HUES48 (cell line): ENCODE results near the gene APOL1.
"Not testable (repeated sequence)": the region's sequence is repeated elsewhere in the genome, so short reads cannot be mapped to it uniquely, and the experiment has no call there.

ENCODE experiments used
- H3K27ac ChIP-seq: one replicate; pipeline ENCODE4 v1.7.0; 2013; ENCODE audit warnings: low read depth, low read length, inconsistent platforms
- H3K27me3 ChIP-seq: 2 replicates; pipeline ENCODE4 v1.6.1; 2013; ENCODE audit warnings: mild to moderate bottlenecking, low read length; ENCODE audit not compliant: control insufficient read depth, insufficient read depth
- H3K36me3 ChIP-seq: 2 replicates; pipeline ENCODE4 v1.6.1; 2013; ENCODE audit warnings: low read length; ENCODE audit not compliant: control insufficient read depth, insufficient read depth
- H3K4me1 ChIP-seq: 2 replicates; pipeline ENCODE4 v1.6.1; 2013; ENCODE audit warnings: mild to moderate bottlenecking, low read length; ENCODE audit not compliant: control insufficient read depth, insufficient read depth
- H3K4me3 ChIP-seq: 2 replicates; pipeline ENCODE4 v1.5.1; 2013; ENCODE audit warnings: mild to moderate bottlenecking, low read depth, low read length
- H3K9ac ChIP-seq: 2 replicates; pipeline ENCODE4 v1.6.1; 2013; ENCODE audit warnings: mild to moderate bottlenecking, low read depth, low read length, moderate library complexity
- H3K9me3 ChIP-seq: 2 replicates; pipeline ENCODE4 v1.6.1; 2013; ENCODE audit warnings: low read length; ENCODE audit not compliant: control insufficient read depth, insufficient read depth

APOL1 gene

DNA sequence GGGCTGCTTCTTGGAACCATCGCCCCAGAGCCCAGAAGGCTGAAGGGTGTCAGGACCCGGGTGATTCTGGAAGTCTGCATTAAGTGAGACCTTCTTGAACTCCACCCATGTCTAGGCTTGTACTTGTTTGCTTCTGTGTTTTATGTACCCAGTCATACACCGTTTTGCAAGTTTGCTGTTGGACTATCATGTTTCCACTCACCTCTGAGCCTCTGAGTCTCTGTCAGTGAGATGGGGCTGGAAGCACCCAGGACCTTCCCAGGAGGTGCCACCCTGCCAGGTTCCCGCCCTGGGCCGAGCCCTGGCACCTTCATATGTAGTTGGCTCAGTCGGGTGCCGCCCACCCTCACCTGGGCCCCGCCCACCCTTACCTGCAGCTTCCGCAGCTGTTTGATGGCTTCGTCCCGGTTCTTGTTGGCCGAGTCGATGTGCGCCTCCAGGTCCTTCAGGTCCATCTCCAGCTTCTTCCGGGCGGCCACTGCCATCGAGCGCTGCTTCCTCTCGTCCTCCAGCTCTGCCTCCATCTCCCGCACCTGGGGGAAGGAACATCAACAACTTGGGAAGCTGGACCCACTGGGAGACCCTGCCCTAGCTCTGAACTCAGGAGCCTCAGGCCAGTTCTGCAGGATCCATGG, 35.1 kb downstream of the APOL1 start:
- Histone ChIP-seq H3K4me3 (no peak overlapping the region), H3K36me3 (peaks cover 83% of the 10 kb centered on the region), H3K9ac (no peak overlapping the region), H3K27me3 (no peaks in the 10 kb centered on the region), H3K4me1 (peaks cover 4% of the 10 kb centered on the region; the same call in 1 of the 2 replicates), H3K27ac (no peak overlapping the region), H3K9me3 (no peaks in the 10 kb centered on the region)

DNA sequence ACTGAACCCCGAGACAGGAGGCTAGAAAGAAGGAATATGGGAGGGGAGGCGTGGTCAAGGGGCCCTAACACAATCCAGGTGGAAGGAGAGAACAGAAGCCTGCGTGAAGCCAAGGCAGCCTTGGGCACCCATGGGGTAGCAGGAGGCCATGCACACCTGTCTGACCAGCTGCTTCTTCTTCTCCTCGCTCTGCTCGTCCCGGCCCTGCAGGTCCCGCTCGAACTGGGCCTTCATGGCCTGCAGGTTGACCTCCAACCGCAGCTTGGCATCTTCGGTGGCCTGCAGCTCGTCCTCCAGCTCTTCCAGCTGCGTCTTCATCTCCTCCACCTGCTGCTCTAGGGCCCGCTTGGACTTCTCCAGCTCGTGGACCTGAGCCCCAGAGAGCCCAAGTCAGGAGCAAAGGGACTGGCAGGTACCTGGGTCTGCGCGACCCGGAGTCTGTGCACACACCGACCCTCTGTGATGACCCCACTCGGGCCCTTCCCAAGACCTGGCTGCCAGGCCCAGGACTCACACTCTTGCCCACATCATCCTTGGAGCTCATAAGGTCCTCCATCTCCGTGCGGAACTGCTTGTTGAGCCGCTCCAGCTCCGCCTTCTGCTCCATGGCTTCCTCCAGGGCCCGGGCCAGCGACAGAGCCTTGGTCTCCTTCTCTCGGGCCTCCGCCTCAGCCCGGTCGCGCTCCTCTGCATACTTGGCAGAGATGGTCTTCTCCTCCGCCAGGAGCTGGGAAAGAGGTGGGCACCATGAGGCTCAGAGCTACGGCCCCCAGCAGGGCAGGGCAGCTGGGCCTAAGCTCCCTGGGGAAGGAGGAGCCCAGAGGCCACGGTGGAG, 35.9 kb downstream of the APOL1 start:
- no peak overlapping the region for H3K27ac ChIP-seq
- peaks cover 4% of the 10 kb centered on the region; the same call in 1 of the 2 replicates for H3K4me1 ChIP-seq
- H3K36me3 ChIP-seq: peaks cover 83% of the 10 kb centered on the region
- no peaks in the 10 kb centered on the region for H3K9me3 ChIP-seq
- no peak overlapping the region for H3K4me3 ChIP-seq
- no peak overlapping the region for H3K9ac ChIP-seq
- no peaks in the 10 kb centered on the region for H3K27me3 ChIP-seq

DNA sequence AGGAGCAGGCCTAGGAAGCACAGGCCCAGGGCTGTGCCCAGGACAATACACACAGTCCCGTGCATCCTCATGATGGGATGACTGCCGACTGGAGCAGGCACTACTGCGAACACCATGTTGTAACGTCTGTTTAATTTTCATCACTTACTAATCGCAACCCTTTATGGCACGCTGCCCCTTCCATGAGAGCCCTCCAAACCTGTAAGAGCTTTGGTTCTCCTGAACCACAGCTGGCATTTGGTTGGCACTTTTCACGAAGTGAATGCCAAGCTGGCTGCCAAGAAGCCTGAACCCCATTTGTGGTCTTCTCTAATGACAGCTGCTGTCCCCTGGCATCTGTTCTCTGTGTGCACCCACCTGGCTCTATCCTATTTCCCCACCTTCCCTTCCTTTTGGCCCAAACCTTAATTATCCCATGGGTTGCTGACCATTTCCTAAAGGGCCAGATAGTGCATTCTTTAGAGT, 36.5 kb downstream of the APOL1 start:
- H3K4me1 ChIP-seq: peaks cover 4% of the 10 kb centered on the region; the same call in 1 of the 2 replicates
- peaks cover 83% of the 10 kb centered on the region for H3K36me3 ChIP-seq
- no peak overlapping the region for H3K9ac ChIP-seq
- H3K9me3 ChIP-seq: no peaks in the 10 kb centered on the region
- no peaks in the 10 kb centered on the region for H3K27me3 ChIP-seq
- H3K27ac ChIP-seq: no peak overlapping the region
- H3K4me3 ChIP-seq: no peak overlapping the region

DNA sequence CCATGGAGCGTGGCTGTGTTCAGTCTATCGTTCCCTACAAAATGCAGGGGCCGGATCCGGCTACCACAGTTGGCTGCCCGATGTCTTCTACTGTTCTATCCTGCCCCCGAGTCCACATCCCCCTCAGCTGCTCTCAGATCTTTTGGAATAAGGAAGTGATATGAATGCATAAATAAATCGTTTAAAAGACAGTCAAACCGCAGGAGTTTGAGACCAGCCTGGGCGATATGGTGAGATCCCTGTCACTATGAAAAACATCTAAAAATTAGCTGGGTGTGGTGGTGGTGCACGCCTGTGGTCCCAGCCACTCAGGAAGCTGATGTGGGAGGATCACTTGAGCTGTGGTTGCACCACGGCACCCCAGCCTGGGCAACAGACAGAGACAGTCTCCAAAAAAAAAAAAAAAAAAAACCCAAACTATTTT, 37.0 kb downstream of the APOL1 start:
- H3K9me3 ChIP-seq, H3K27me3 ChIP-seq, H3K4me1 ChIP-seq, H3K27ac ChIP-seq, H3K4me3 ChIP-seq, H3K9ac ChIP-seq: not testable (repeated sequence)
- H3K36me3 ChIP-seq: peaks cover 83% of the 10 kb centered on the region

DNA sequence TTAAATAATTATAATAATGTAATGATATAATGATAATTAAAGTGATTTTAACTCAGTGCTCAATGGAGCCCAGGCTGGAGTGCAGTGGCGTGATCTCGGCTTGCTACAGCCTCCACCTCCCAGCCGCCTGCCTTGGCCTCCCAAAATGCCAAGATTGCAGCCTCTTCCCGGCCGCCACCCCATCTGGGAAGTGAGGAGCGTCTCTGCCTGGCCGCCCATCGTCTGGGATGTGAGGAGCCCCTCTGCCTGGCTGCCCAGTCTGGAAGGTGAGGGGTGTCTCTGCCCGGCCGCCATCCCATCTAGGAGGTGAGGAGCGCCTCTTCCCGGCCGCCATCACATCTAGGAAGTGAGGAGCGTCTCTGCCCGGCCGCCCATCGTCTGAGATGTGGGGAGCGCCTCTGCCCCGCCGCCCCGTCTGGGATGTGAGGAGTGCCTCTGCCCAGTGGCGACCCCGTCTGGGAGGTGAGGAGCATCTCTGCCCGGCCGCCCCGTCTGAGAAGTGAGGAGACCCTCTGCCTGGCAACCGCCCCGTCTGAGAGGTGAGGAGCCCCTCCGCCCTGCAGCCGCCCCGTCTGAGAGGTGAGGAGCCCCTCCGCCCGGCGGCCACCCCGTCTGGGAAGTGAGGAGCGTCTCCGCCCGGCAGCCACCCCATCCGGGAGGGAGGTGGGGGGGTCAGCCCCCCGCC, 37.6 kb downstream of the APOL1 start:
- not testable (repeated sequence) for H3K27ac ChIP-seq, H3K27me3 ChIP-seq, H3K4me3 ChIP-seq, H3K9ac ChIP-seq, H3K9me3 ChIP-seq, H3K4me1 ChIP-seq
- peaks cover 83% of the 10 kb centered on the region for H3K36me3 ChIP-seq

DNA sequence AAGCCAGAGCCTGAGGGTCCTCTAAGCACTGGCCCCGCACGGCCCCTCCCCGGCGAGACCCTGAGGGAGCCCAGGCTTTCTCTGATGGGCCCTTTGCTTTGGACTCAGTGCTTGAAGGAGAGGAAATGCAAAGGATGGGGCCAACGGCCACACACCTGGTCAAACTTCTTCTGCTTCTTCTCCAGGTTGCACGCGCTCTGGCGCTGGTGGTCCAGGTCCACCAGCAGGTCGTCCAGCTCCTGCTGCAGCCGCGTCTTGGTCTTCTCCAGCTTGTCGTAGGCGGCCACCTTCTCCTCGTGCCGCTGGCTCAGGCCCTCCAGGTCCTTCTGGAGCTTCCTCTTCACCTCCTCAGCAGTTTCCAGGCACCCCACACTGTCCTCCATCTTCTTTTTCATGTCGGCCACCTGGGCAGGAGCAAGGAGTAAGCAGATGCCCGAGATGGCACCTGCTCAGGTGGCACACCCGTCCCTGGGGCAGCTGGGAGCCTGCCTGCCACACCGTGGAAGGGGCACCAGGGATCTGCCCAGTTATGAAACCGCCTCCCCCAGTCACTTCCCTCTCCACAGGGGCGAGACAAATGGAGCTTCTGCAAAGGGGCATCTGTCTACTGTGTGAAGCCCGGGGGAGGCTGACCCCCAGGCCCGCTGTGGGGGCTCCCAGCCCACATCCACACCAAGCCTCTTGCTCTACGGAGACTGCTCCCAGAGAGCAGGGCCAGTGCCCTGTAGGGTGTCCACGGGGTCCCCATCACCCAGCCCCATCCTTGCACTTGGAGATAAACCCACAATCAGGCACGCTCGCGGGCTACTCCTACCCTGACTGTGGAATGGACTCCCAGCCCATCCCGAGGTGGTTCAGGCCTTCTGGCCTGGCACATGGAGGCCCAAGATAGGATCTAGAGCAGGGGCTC, 39.2 kb downstream of the APOL1 start:
- Histone ChIP-seq H3K4me3 (no peak overlapping the region), H3K9ac (no peak overlapping the region), H3K27ac (no peak overlapping the region), H3K36me3 (peaks cover 82% of the 10 kb centered on the region), H3K27me3 (no peaks in the 10 kb centered on the region), H3K9me3 (no peaks in the 10 kb centered on the region), H3K4me1 (no peaks in the 10 kb centered on the region)

DNA sequence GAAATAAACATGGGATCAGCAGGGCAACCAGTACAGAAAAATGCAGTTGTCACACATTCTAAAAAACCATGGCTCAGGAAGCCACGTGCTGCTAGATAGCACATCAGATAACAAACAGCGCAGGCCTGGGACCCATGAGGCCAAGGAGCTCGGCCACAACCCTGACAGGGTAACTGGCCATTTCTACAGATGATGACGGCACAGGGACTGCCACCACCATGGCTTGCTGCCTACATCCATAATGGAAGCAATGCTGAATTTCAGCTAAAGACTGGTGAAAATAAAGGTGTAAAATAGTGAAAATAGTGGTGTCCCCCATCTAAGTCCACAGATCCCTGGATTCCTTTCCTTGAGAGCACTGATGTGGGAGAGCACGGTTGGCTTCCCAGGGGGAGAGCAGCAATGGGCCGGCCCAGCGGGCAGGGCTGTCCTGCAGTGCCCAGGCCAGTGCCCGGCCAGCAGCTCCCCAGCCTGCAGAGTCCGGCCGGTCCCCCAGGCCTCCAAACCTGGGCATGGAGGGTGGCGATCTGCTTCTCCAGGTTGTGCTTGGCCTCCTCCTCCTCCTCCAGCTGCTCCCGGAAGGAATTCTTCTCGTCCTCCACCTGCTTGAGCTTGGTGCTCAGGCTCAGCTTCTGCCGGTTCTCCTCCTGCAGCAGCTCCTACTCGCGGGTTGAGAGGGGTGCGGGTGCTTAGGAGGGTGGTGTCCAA, 40.0 kb downstream of the APOL1 start:
- H3K27me3 ChIP-seq: no peaks in the 10 kb centered on the region

DNA sequence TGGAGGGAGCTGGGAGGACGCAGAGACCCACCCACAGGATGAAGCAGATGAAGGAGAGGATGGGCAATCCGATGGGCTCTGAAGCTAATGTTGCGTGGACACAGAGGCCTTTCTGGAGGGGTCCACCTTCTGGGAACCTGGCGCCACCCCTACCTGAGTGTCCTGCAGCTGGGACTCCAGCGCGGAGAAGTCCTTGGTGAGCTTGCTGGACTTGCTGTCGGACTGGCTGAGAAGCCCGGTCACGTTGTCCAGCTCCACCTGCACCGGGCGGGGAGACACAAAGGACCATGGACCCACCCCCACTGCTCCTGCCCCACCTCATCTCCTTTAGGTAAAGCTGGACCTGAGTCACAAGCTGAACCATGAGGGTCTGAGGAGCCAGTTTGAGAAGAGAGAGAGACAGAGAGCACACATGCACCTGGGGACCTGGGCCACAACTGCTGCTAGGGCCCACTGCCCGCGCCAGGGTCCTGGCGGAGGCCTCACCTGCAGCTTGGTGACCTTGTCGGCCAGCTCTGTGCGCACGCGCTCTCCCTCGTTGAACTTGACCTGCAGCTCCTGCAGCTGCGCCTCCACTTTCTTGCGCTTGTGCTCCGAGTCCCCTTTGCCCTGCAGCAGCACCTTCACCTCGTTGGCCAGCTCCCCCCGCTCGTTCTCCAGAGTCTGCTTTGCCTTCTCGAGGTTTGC, 40.8 kb downstream of the APOL1 start:
- no peak overlapping the region for H3K4me3 ChIP-seq
- H3K9ac ChIP-seq: no peak overlapping the region
- no peaks in the 10 kb centered on the region for H3K27me3 ChIP-seq
- H3K9me3 ChIP-seq: no peaks in the 10 kb centered on the region
- no peak overlapping the region for H3K27ac ChIP-seq
- peaks cover 85% of the 10 kb centered on the region for H3K36me3 ChIP-seq
- no peaks in the 10 kb centered on the region for H3K4me1 ChIP-seq

More for the DNA sequence above, 40.0 kb downstream of the APOL1 start:
- H3K27ac ChIP-seq: no peak overlapping the region
- no peak overlapping the region for H3K4me3 ChIP-seq
- no peak overlapping the region for H3K9ac ChIP-seq
- H3K9me3 ChIP-seq: no peaks in the 10 kb centered on the region
- H3K36me3 ChIP-seq: peaks cover 85% of the 10 kb centered on the region
- H3K4me1 ChIP-seq: no peaks in the 10 kb centered on the region

DNA sequence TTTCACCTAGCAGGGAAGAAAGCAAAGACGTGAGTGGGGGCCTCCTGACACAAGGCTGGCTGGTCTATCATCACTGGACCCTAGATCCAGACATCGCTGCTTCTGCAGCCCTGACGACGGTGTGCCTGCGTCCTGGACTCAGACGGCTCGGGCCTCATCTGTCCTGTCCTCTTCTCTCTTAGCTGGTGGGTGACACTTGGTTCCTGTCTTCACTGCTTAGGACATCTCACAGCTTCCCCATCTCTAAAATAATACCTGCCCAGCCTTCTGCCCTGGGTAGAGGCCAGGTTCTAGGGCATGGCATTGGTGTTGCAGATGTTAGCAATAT, 41.3 kb downstream of the APOL1 start:
- no peaks in the 10 kb centered on the region for H3K27me3 ChIP-seq
- H3K27ac ChIP-seq: no peak overlapping the region
- no peak overlapping the region for H3K4me3 ChIP-seq
- H3K9ac ChIP-seq: no peak overlapping the region
- peaks cover 85% of the 10 kb centered on the region for H3K36me3 ChIP-seq
- no peaks in the 10 kb centered on the region for H3K9me3 ChIP-seq
- H3K4me1 ChIP-seq: no peaks in the 10 kb centered on the region

DNA sequence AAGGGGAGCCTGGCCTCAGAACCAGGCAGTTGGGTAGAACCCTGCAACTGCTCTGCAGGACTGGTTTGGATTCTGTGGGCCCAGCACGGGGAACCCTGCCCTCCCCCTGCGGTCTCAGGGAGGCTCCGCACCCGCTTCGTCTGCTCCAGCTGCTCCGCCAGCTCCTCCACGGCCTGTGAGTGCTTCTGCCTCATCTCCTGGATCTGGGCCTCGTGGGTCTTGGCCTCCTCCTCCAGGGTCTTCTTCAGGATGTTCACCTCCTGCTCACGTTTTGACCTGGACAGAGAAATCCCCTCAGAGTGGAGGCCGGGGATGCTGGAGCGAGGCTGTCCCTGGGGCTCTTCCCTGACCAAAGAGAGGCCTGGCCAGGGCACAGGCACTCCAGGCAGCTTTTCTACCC, 41.9 kb downstream of the APOL1 start:
- no peaks in the 10 kb centered on the region for H3K4me1 ChIP-seq
- H3K27me3 ChIP-seq: no peaks in the 10 kb centered on the region
- no peak overlapping the region for H3K9ac ChIP-seq
- H3K36me3 ChIP-seq: peaks cover 85% of the 10 kb centered on the region
- H3K4me3 ChIP-seq: no peak overlapping the region
- no peaks in the 10 kb centered on the region for H3K9me3 ChIP-seq
- no peak overlapping the region for H3K27ac ChIP-seq
